Breast epithelium (tissue), 4 donors: ENCODE measurements around the gene MYOG. TPM values are rescaled to one million over a fixed set of nuclear protein-coding genes. Genes with fewer than 3 reads are reported as not detected.

ENCODE experiments used
- DNase-seq, 2 donors: peaks; one replicate each; pipeline ENCODE4 v3.0.0-alpha.2; 2019; ENCODE audit warnings: low spot score in 2 of 2
- H3K27ac ChIP-seq, 2 donors: fragments of 200-600 bp; sonication (generic) in 1 of 2; one replicate each; pipeline ENCODE4 v1.5.1; 2016 to 2019; ENCODE audit warnings: mild to moderate bottlenecking in 1 of 2
- H3K27me3 ChIP-seq, 2 donors: fragments of 200-600 bp; sonication (generic) in 1 of 2; one replicate each; pipeline versions ENCODE4 v1.5.1 to v1.6.0; 2017 to 2019; ENCODE audit warnings: control low read depth in 1 of 2, mild to moderate bottlenecking in 1 of 2
- H3K36me3 ChIP-seq: fragments of 200-600 bp; one replicate; pipeline ENCODE4 v1.5.1; 2019
- H3K4me1 ChIP-seq, 2 donors: fragments of 200-600 bp; sonication (generic); one replicate each; pipeline ENCODE4 v1.5.1; 2016 to 2019; ENCODE audit warnings: control low read depth in 1 of 2
- H3K4me3 ChIP-seq, 3 donors: fragments of 200-600 bp; sonication (generic); 1 replicate in 2 of 3; 2 replicates in 1 of 3; pipeline ENCODE4 v1.5.1; 2016 to 2019; ENCODE audit warnings: mild to moderate bottlenecking in 3 of 3, moderate library complexity in 2 of 3
- H3K9me3 ChIP-seq, 2 donors: fragments of 200-600 bp; sonication (generic) in 1 of 2; one replicate each; pipeline ENCODE4 v1.5.1; 2016 to 2019; ENCODE audit warnings: control low read depth in 1 of 2
- CTCF ChIP-seq, 3 donors: fragments of 450-650 bp; IDR thresholded peaks; one replicate each; pipeline ENCODE4 v1.5.1; 2016 to 2017; ENCODE audit warnings: antibody characterized with exemption in 3 of 3, mild to moderate bottlenecking in 3 of 3, moderate library complexity in 3 of 3
- POLR2A ChIP-seq: fragments of 450-650 bp; IDR thresholded peaks from one replicate; pipeline ENCODE4 v1.6.1; 2016; ENCODE audit warnings: antibody characterized with exemption, mild to moderate bottlenecking, moderate library complexity
- POLR2AphosphoS5 ChIP-seq, 3 donors: sonication (generic); formaldehyde crosslinking; IDR thresholded peaks; one replicate each; pipeline ENCODE4 v1.6.1; 2017; ENCODE audit warnings: antibody characterized with exemption in 3 of 3
- intact Hi-C: fragments of 100-400 bp; cut with DNase I; formaldehyde crosslinking; loops from one replicate; pipeline ENCODE4 v1.15.1; 2023; ENCODE audit warnings: low total_unique reads
- total RNA-seq, 3 donors: library from RNA; depleted of rRNA; stranded (reverse); fragments of >200 nt; gene quantifications; one replicate each; pipeline ENCODE4 v1.1.0, GENCODE V29; 2016

Gene MYOG
- total RNA-seq, 3 donors from 2014 or later, result not detected

GRCh38 chr1:203116091-203116820, 30.4 kb upstream of the MYOG start:
- Histone ChIP-seq H3K9me3 (no peaks in the 10 kb centered on the region), H3K27ac (no peak overlapping the region), H3K4me1 (no peaks in the 10 kb centered on the region), H3K27me3 (peaks cover 0 to 20% of the 10 kb centered on the region in 2 donors), H3K4me3 (no peak overlapping the region), H3K36me3 (no peaks in the 10 kb centered on the region)
- no peak for DNase-seq
- TF ChIP-seq CTCF (IDR thresholded peaks at IDR 0.05) (no peak), POLR2AphosphoS5 (IDR thresholded peaks at IDR 0.05) (no peak), POLR2A (no peak)
- intact Hi-C loops, result no loop called here

DNA sequence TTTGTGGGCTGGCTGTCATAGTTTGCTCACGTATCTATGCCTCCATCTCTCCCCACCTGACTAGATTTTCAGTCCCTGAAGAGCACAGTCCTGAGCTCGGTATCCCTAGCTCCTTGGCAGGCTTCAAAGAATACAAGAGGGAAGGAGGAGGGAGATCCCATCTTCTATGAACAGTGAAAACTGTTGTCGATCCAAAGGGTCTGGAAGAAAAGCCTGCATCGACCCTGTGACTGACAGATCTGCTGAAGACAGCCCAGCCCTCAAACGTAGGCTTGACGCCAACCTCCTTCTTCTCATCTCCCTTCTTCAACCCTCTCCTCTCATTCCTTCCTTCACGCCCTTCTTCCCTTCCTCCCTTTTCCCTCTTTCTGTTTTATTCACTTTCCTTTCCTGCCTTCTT, 28.4 kb upstream of the MYOG start:
- Histone ChIP-seq H3K4me1 (no peaks in the 10 kb centered on the region), H3K27ac (no peak overlapping the region), H3K4me3 (no peak overlapping the region), H3K36me3 (no peaks in the 10 kb centered on the region), H3K27me3 (peaks cover 0 to 6% of the 10 kb centered on the region in 2 donors), H3K9me3 (no peaks in the 10 kb centered on the region)
- TF ChIP-seq POLR2AphosphoS5 (IDR thresholded peaks at IDR 0.05), result no peak
- TF ChIP-seq CTCF (IDR thresholded peaks at IDR 0.05), result no peak
- TF ChIP-seq POLR2A, result no peak
- no peak for DNase-seq
- intact Hi-C loops, result no loop called here

GRCh38 chr1:203113308-203113707, 27.5 kb upstream of the MYOG start:
- no peaks in the 10 kb centered on the region for H3K36me3 ChIP-seq
- no peaks in the 10 kb centered on the region for H3K4me1 ChIP-seq
- DNase-seq, result no peak
- TF ChIP-seq POLR2A (no peak), CTCF (IDR thresholded peaks at IDR 0.05) (no peak), POLR2AphosphoS5 (IDR thresholded peaks at IDR 0.05) (no peak)
- intact Hi-C loops, result no loop called here
- no peaks in the 10 kb centered on the region for H3K27me3 ChIP-seq
- H3K9me3 ChIP-seq, result no peaks in the 10 kb centered on the region
- no peak overlapping the region for H3K4me3 ChIP-seq
- H3K27ac ChIP-seq, result no peak overlapping the region

- Histone ChIP-seq H3K4me1 (no peaks in the 10 kb centered on the region), H3K4me3 (no peak overlapping the region), H3K9me3 (no peaks in the 10 kb centered on the region), H3K36me3 (no peaks in the 10 kb centered on the region), H3K27me3 (no peaks in the 10 kb centered on the region), H3K27ac (no peak overlapping the region)
- intact Hi-C loops, result no loop called here
- DNase-seq, result no peak
- no peak for TF ChIP-seq POLR2A
- TF ChIP-seq POLR2AphosphoS5 (IDR thresholded peaks at IDR 0.05), result no peak
- no peak for TF ChIP-seq CTCF (IDR thresholded peaks at IDR 0.05)
Measured at GRCh38 chr1:203112475-203112874, 26.7 kb upstream of the MYOG start.

- DNase-seq, result no peak
- Histone ChIP-seq H3K27me3 (no peaks in the 10 kb centered on the region), H3K9me3 (no peaks in the 10 kb centered on the region), H3K4me1 (no peaks in the 10 kb centered on the region), H3K36me3 (no peaks in the 10 kb centered on the region), H3K4me3 (no peak overlapping the region), H3K27ac (no peak overlapping the region)
- intact Hi-C loops, result no loop called here
- TF ChIP-seq POLR2A (no peak), POLR2AphosphoS5 (IDR thresholded peaks at IDR 0.05) (no peak), CTCF (IDR thresholded peaks at IDR 0.05) (no peak)
Measured at GRCh38 chr1:203104789-203105390, 19.1 kb upstream of the MYOG start.
